Measurements from ENCODE around the gene MAP4. TPM values are rescaled to one million over a fixed set of nuclear protein-coding genes. Genes with fewer than 3 reads are reported as not detected.
"Not testable (repeated sequence)": the region's sequence is repeated elsewhere in the genome, so short reads cannot be mapped to it uniquely, and the experiment has no call there.

The MAP4 gene
- total RNA-seq, 4 donors from 2014 or later: 239 to 338 (median 284) TPM

- no peak overlapping the region for H3K4me3 ChIP-seq
- H3K36me3 ChIP-seq: peaks cover 58 to 100% (median 98%) of the 10 kb centered on the region in 4 donors
- H3K27ac ChIP-seq (replicated peaks in 1 of 4): no peak overlapping the region
- H3K9me3 ChIP-seq: no peaks in the 10 kb centered on the region
- TF ChIP-seq CTCF (IDR thresholded peaks at IDR 0.05) (no peak), EP300 (IDR thresholded peaks at IDR 0.05) (no peak), POLR2A (IDR thresholded peaks at IDR 0.05; ENCODE audit: low read depth) (no peak), POLR2AphosphoS5 (IDR thresholded peaks at IDR 0.05) (peak in 1 of 2 donors; percentile 4)
- no peaks in the 10 kb centered on the region for H3K27me3 ChIP-seq
- DNase-seq (ENCODE audit: extremely low spot score): no peak
- WGBS: 91% methylated on average over 9 of the region's 10 CpGs
- H3K4me1 ChIP-seq: peaks cover 0 to 11% (median 2%) of the 10 kb centered on the region in 4 donors
- intact Hi-C loops (cut with DNase I): no loop called here
Observed at GRCh38 chr3:47846880-47847248, 169.4 kb downstream of the MAP4 start.

- H3K4me3 ChIP-seq: no peak overlapping the region
- TF ChIP-seq POLR2AphosphoS5 (IDR thresholded peaks at IDR 0.05) (peak in 1 of 2 donors; percentile 1), EP300 (IDR thresholded peaks at IDR 0.05) (no peak), POLR2A (IDR thresholded peaks at IDR 0.05; ENCODE audit: low read depth) (no peak)
- no peak overlapping the region for H3K27ac ChIP-seq (replicated peaks in 1 of 4)
- WGBS: 91% methylated on average over 20 of the region's 37 CpGs
- H3K4me1 ChIP-seq: peaks cover 0 to 11% (median 2%) of the 10 kb centered on the region in 4 donors
- H3K27me3 ChIP-seq: no peaks in the 10 kb centered on the region
- intact Hi-C loops (cut with DNase I): no loop called here
- H3K36me3 ChIP-seq: peaks cover 64 to 100% (median 98%) of the 10 kb centered on the region in 4 donors
- H3K9me3 ChIP-seq: no peaks in the 10 kb centered on the region
- no peak for DNase-seq (ENCODE audit: extremely low spot score)
Observed at GRCh38 chr3:47846186-47846879, 169.9 kb downstream of the MAP4 start.

- no peaks in the 10 kb centered on the region for H3K9me3 ChIP-seq
- TF ChIP-seq POLR2A (IDR thresholded peaks at IDR 0.05; ENCODE audit: low read depth) (no peak), EP300 (IDR thresholded peaks at IDR 0.05) (no peak), POLR2AphosphoS5 (IDR thresholded peaks at IDR 0.05) (no peak), CTCF (IDR thresholded peaks at IDR 0.05) (no peak)
- intact Hi-C loops (cut with DNase I): no loop called here
- DNase-seq (ENCODE audit: extremely low spot score): no peak
- peaks cover 0 to 9% (median 0%) of the 10 kb centered on the region in 4 donors for H3K4me1 ChIP-seq
- no peaks in the 10 kb centered on the region for H3K27me3 ChIP-seq
- H3K27ac ChIP-seq (replicated peaks in 1 of 4): no peak overlapping the region
- H3K36me3 ChIP-seq: peaks cover 54 to 98% (median 92%) of the 10 kb centered on the region in 4 donors
- no peak overlapping the region for H3K4me3 ChIP-seq
- 82% methylated on average over 7 of the region's 7 CpGs for WGBS
Observed at GRCh38 chr3:47841786-47842349, 174.3 kb downstream of the MAP4 start.

- WGBS: 92% methylated on average over 5 of the region's 5 CpGs
- H3K4me3 ChIP-seq: no peak overlapping the region
- no peaks in the 10 kb centered on the region for H3K9me3 ChIP-seq
- peaks cover 41 to 98% (median 88%) of the 10 kb centered on the region in 4 donors for H3K36me3 ChIP-seq
- peaks cover 0 to 9% (median 0%) of the 10 kb centered on the region in 4 donors for H3K4me1 ChIP-seq
- DNase-seq (ENCODE audit: extremely low spot score): no peak
- H3K27me3 ChIP-seq: no peaks in the 10 kb centered on the region
- intact Hi-C loops (cut with DNase I): loop anchor here (5.0 kb wide), 2 partner anchors 154 to 314 kb away; no protein-coding TSS in a partner anchor
- H3K27ac ChIP-seq (replicated peaks in 1 of 4): no peak overlapping the region
- no peak for TF ChIP-seq EP300 (IDR thresholded peaks at IDR 0.05)
- TF ChIP-seq CTCF (IDR thresholded peaks at IDR 0.05): no peak
- TF ChIP-seq POLR2A (IDR thresholded peaks at IDR 0.05; ENCODE audit: low read depth): no peak
- TF ChIP-seq POLR2AphosphoS5 (IDR thresholded peaks at IDR 0.05): no peak
Observed at GRCh38 chr3:47838503-47838902, 177.7 kb downstream of the MAP4 start.

GRCh38 chr3:47836986-47837385 is 179.2 kb downstream of the MAP4 start:
- H3K36me3 ChIP-seq: peaks cover 42 to 98% (median 88%) of the 10 kb centered on the region in 4 donors
- no peak for DNase-seq (ENCODE audit: extremely low spot score)
- H3K27ac ChIP-seq (replicated peaks in 1 of 4): no peak overlapping the region
- no peak overlapping the region for H3K4me3 ChIP-seq
- no peak for TF ChIP-seq EP300 (IDR thresholded peaks at IDR 0.05)
- TF ChIP-seq CTCF (IDR thresholded peaks at IDR 0.05): no peak
- TF ChIP-seq POLR2AphosphoS5 (IDR thresholded peaks at IDR 0.05): no peak
- peaks cover 0 to 9% (median 0%) of the 10 kb centered on the region in 4 donors for H3K4me1 ChIP-seq
- intact Hi-C loops (cut with DNase I): loop anchor here (5.0 kb wide), 2 partner anchors 155 to 315 kb away; no protein-coding TSS in a partner anchor
- no peaks in the 10 kb centered on the region for H3K27me3 ChIP-seq
- WGBS: 84% methylated on average over 7 of the region's 7 CpGs
- H3K9me3 ChIP-seq: no peaks in the 10 kb centered on the region

- H3K27me3 ChIP-seq; intact Hi-C loops (cut with DNase I); H3K4me3 ChIP-seq; DNase-seq (ENCODE audit: extremely low spot score); H3K9me3 ChIP-seq; H3K27ac ChIP-seq (replicated peaks in 1 of 4): not testable (repeated sequence)
- 96% methylated on average over 9 of the region's 9 CpGs for WGBS
- peaks cover 14 to 23% (median 20%) of the 10 kb centered on the region in 4 donors for H3K4me1 ChIP-seq
- H3K36me3 ChIP-seq: peaks cover 56 to 79% (median 72%) of the 10 kb centered on the region in 4 donors
Observed at GRCh38 chr3:47829482-47829881, 186.7 kb downstream of the MAP4 start.

All from esophagus muscularis mucosa (tissue), 4 donors.